ENCODE data around the gene ADAMTS12. TPM values are rescaled to one million over a fixed set of nuclear protein-coding genes. Genes with fewer than 3 reads are reported as not detected.
"Not testable (repeated sequence)": the region's sequence is repeated elsewhere in the genome, so short reads cannot be mapped to it uniquely, and the experiment has no call there.

The ADAMTS12 gene
- total RNA-seq, 2 experiments from 2014 or later: not detected

GRCh38 chr5:33557605-33558004 is 334.2 kb downstream of the ADAMTS12 start:
- ChIA-PET CTCF (ENCODE audit: unreplicated experiment) (no interaction called here), POLR2A (no interaction called here)
- Histone ChIP-seq H3K4me1 (ENCODE audit: insufficient read depth, low read length, poor library complexity, severe bottlenecking) (no peaks in the 10 kb centered on the region), H3K9me2 (ENCODE audit: insufficient read depth, low read length) (no peaks in the 10 kb centered on the region), H2AFZ (ENCODE audit: low read length) (no peak overlapping the region), H4K20me1 (ENCODE audit: insufficient read depth, low read length) (no peaks in the 10 kb centered on the region), H3K36me3 (ENCODE audit: insufficient read depth, low read length) (no peaks in the 10 kb centered on the region), H3K9me3 (ENCODE audit: low read length) (no peaks in the 10 kb centered on the region), H3K4me2 (ENCODE audit: low read length) (no peak overlapping the region), H3K4me3 (ENCODE audit: low read depth, low read length, poor library complexity, severe bottlenecking) (no peak overlapping the region), H3K27ac (ENCODE audit: low read depth, low read length, poor library complexity, severe bottlenecking) (no peak overlapping the region), H3K79me2 (ENCODE audit: insufficient read depth, low read depth, low read length) (no peaks in the 10 kb centered on the region)
- BruUV-seq (replicated peaks): no TSS peak
- no peak for DNase-seq (ENCODE audit: low spot score)
- TF ChIP-seq EZH2phosphoT487 (IDR thresholded peaks at IDR 0.05; ENCODE audit: borderline replicate concordance, low read depth, low read length): no peak
- no peak for TF ChIP-seq CTCF (conservative IDR thresholded peaks at IDR 0.05; ENCODE audit: low read length)
- intact Hi-C loops (cut with micrococcal nuclease; ENCODE audit: unreplicated experiment): no loop called here

- no peak overlapping the region for H3K4me2 ChIP-seq (ENCODE audit: low read length)
- DNase-seq (ENCODE audit: low spot score): peak; percentile 5
- no peaks in the 10 kb centered on the region for H3K4me1 ChIP-seq (ENCODE audit: insufficient read depth, low read length, poor library complexity, severe bottlenecking)
- H3K79me2 ChIP-seq (ENCODE audit: insufficient read depth, low read depth, low read length): no peaks in the 10 kb centered on the region
- CTCF ChIA-PET (ENCODE audit: unreplicated experiment): no interaction called here
- H3K4me3 ChIP-seq (ENCODE audit: low read depth, low read length, poor library complexity, severe bottlenecking): no peak overlapping the region
- H3K9me2 ChIP-seq (ENCODE audit: insufficient read depth, low read length): no peaks in the 10 kb centered on the region
- H3K36me3 ChIP-seq (ENCODE audit: insufficient read depth, low read length): no peaks in the 10 kb centered on the region
- intact Hi-C loops (cut with micrococcal nuclease; ENCODE audit: unreplicated experiment): no loop called here
- no peak overlapping the region for H3K27ac ChIP-seq (ENCODE audit: low read depth, low read length, poor library complexity, severe bottlenecking)
- no peaks in the 10 kb centered on the region for H4K20me1 ChIP-seq (ENCODE audit: insufficient read depth, low read length)
- H2AFZ ChIP-seq (ENCODE audit: low read length): no peak overlapping the region
- TF ChIP-seq EZH2phosphoT487 (IDR thresholded peaks at IDR 0.05; ENCODE audit: borderline replicate concordance, low read depth, low read length) (no peak), CTCF (conservative IDR thresholded peaks at IDR 0.05; ENCODE audit: low read length) (no peak)
- no TSS peak for BruUV-seq (replicated peaks)
- POLR2A ChIA-PET: no interaction called here
- no peaks in the 10 kb centered on the region for H3K9me3 ChIP-seq (ENCODE audit: low read length)
Observed at GRCh38 chr5:33556330-33557328, 335.2 kb downstream of the ADAMTS12 start.

DNA sequence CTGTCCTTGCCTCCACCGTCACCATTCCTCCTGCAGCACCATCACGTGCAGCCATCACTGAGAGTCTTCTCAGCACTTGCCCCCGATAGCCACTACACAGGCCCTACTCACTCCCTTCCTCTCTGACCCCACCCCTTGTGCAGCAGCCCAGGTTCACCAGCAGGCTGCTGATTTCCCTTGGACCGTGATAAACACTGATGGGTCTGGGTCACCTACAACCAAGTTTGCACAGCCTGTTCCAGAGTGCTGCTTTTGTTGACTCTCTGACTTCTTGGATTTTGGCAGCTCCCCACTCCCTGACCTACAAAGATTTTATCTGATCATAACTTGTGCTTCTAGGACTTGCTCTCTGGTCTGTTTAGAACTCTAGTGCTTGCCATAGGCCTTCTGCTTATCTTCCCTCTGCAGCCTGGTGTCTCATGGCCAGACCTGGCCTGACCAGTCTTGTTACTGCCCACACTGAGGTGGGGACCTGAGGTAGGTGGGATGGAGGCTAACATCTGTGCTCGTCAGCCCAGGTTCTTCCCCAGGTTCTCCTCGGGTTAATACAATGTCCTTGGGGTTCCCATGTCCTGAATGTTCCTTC is 341.7 kb downstream of the ADAMTS12 start:
- H3K27ac ChIP-seq (ENCODE audit: low read depth, low read length, poor library complexity, severe bottlenecking): no peak overlapping the region
- no peaks in the 10 kb centered on the region for H3K36me3 ChIP-seq (ENCODE audit: insufficient read depth, low read length)
- H3K4me2 ChIP-seq (ENCODE audit: low read length): no peak overlapping the region
- POLR2A ChIA-PET: no interaction called here
- no TSS peak for BruUV-seq (replicated peaks)
- no peak for DNase-seq (ENCODE audit: low spot score)
- no peaks in the 10 kb centered on the region for H3K9me2 ChIP-seq (ENCODE audit: insufficient read depth, low read length)
- intact Hi-C loops (cut with micrococcal nuclease; ENCODE audit: unreplicated experiment): no loop called here
- H3K79me2 ChIP-seq (ENCODE audit: insufficient read depth, low read depth, low read length): no peaks in the 10 kb centered on the region
- TF ChIP-seq CTCF (conservative IDR thresholded peaks at IDR 0.05; ENCODE audit: low read length): no peak
- H4K20me1 ChIP-seq (ENCODE audit: insufficient read depth, low read length): no peaks in the 10 kb centered on the region
- H3K9me3 ChIP-seq (ENCODE audit: low read length): no peaks in the 10 kb centered on the region
- H2AFZ ChIP-seq (ENCODE audit: low read length): no peak overlapping the region
- CTCF ChIA-PET (ENCODE audit: unreplicated experiment): no interaction called here
- H3K4me1 ChIP-seq (ENCODE audit: insufficient read depth, low read length, poor library complexity, severe bottlenecking): no peaks in the 10 kb centered on the region
- H3K4me3 ChIP-seq (ENCODE audit: low read depth, low read length, poor library complexity, severe bottlenecking): no peak overlapping the region

DNA sequence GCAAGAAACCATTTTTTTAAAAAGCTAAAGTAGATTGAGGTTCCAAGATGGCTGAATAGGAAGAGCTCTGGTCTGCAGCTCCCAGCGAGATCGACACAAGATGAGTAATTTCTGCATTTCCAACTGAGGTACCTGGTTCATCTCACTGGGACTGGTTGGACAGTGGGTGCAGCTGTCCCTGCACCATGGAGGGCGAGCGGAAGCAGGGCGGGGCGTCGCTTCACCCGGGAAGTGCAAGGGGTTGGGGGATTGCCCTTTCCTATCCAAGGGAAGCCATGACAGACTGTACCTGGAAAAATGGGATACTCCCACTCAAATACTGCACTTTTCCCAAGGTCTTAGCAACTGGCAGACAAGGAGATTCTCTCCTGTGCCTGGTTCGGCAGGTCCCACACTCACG is 352.0 kb downstream of the ADAMTS12 start:
- H3K36me3 ChIP-seq (ENCODE audit: insufficient read depth, low read length); CTCF ChIA-PET (ENCODE audit: unreplicated experiment); H3K4me2 ChIP-seq (ENCODE audit: low read length); H3K9me2 ChIP-seq (ENCODE audit: insufficient read depth, low read length); DNase-seq (ENCODE audit: low spot score); H3K4me3 ChIP-seq (ENCODE audit: low read depth, low read length, poor library complexity, severe bottlenecking); intact Hi-C loops (cut with micrococcal nuclease; ENCODE audit: unreplicated experiment); POLR2A ChIA-PET; H3K79me2 ChIP-seq (ENCODE audit: insufficient read depth, low read depth, low read length); H3K9me3 ChIP-seq (ENCODE audit: low read length); H4K20me1 ChIP-seq (ENCODE audit: insufficient read depth, low read length); H2AFZ ChIP-seq (ENCODE audit: low read length); H3K4me1 ChIP-seq (ENCODE audit: insufficient read depth, low read length, poor library complexity, severe bottlenecking); H3K27ac ChIP-seq (ENCODE audit: low read depth, low read length, poor library complexity, severe bottlenecking); BruUV-seq (replicated peaks): not testable (repeated sequence)

Data from OCI-LY7 (cell line).